Progenitor cell of endocrine pancreas (in vitro differentiated cells): ENCODE results near the gene SMIM35. TPM values are rescaled to one million over a fixed set of nuclear protein-coding genes. Genes with fewer than 3 reads are reported as not detected.

Source experiments
- DNase-seq: peaks from one replicate; pipeline ENCODE4 v3.0.0; 2021; ENCODE audit warnings: low spot score; ENCODE audit not compliant: unreplicated experiment
- H3K27ac Mint-ChIP-seq: 2 replicates; pipeline ENCODE4 v1.8.0; 2021; ENCODE audit warnings: mild to moderate bottlenecking, moderate library complexity, mixed read lengths
- H3K27me3 Mint-ChIP-seq: 2 replicates; pipeline ENCODE4 v1.8.0; 2021; ENCODE audit warnings: mixed read lengths
- H3K36me3 Mint-ChIP-seq: 2 replicates; pipeline ENCODE4 v1.8.0; 2022; ENCODE audit warnings: mixed read lengths; ENCODE audit not compliant: insufficient read depth
- H3K4me1 Mint-ChIP-seq: 2 replicates; pipeline ENCODE4 v1.8.0; 2021; ENCODE audit warnings: low read depth, mixed read lengths
- H3K4me3 Mint-ChIP-seq: 2 replicates; pipeline ENCODE4 v1.8.0; 2021; ENCODE audit warnings: low read depth, mild to moderate bottlenecking, moderate library complexity, mixed read lengths
- H3K9me3 Mint-ChIP-seq: 2 replicates; pipeline ENCODE4 v1.8.0; 2021; ENCODE audit warnings: low read depth, mixed read lengths
- long read RNA-seq: library from polyadenylated mRNA; unstranded; transcript quantifications from one replicate; pipeline ENCODE4 v2.0.0, GENCODE V29; 2020
- total RNA-seq: library from RNA; stranded (reverse); gene quantifications from 2 replicates; pipeline ENCODE4 v1.2.1, GENCODE V29; 2021
- TF ChIP-seq, protein P1 (sequence below): fragments of 200-600 bp; sonication (generic); IDR thresholded peaks from one replicate; pipeline ENCODE4 v1.5.0; 2021; ENCODE audit warnings: antibody characterized with exemption, mild to moderate bottlenecking; ENCODE audit not compliant: unreplicated experiment

SMIM35 gene
- not detected in 2 replicates for total RNA-seq
- long read RNA-seq, result 0 reads

DNA sequence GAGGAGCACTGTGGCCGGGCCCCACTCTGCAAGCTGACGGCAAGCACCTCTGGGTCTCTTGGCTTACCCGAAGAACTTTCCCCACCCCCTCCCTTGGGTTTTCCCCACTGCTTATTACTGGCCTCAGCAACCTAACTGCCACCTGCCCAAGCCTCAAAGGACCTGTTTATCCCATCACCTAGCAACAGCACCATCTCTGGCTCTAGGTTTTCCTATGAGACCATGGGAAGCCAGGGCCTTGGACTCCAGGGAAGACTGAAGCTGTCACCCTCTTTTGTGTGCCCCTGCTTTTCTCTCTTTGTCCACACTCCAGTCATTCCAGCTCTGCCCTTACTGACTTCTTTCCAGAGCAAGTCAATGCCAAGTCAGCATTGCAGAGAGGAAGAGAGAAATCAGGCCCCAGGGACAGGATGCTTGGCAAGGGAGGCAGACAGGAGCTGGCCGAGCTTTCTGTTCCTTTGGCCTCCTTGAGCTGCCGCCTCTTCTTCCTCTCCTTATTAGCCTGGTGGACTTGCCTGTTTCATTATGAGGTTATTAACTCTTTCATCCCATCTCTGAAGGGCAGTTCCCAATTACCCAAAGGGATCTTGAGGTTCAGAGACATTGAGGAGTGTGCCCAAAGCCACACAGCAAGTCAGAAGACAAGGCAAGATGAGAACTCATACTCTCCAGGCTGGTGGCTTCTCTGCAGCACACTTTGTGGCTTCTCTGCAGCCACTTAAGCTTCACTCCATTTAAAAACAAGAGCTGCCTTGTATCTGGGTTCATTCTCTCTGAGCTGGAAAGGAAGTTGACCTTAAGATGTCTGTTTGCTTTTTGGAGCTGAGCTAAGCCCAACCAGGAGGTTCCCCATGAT, at the start of gene SMIM35:
SMIM35 (minus strand) TSS at position 51 of the 856 bp plus-strand sequence. CDS start 206 bp downstream, outside the sequence.
- H3K36me3 Mint-ChIP-seq, result no peaks in the 10 kb centered on the region
- H3K27me3 Mint-ChIP-seq, result peaks cover 2% of the 10 kb centered on the region
- H3K4me3 Mint-ChIP-seq, result no peak within 1 kb of the TSS
- H3K4me1 Mint-ChIP-seq, result peaks cover 27% of the 10 kb centered on the region
- no peak for DNase-seq
- no peaks in the 10 kb centered on the region for H3K9me3 Mint-ChIP-seq
- H3K27ac Mint-ChIP-seq, result no peak within 1 kb of the TSS
- TF ChIP-seq, protein P1, sequence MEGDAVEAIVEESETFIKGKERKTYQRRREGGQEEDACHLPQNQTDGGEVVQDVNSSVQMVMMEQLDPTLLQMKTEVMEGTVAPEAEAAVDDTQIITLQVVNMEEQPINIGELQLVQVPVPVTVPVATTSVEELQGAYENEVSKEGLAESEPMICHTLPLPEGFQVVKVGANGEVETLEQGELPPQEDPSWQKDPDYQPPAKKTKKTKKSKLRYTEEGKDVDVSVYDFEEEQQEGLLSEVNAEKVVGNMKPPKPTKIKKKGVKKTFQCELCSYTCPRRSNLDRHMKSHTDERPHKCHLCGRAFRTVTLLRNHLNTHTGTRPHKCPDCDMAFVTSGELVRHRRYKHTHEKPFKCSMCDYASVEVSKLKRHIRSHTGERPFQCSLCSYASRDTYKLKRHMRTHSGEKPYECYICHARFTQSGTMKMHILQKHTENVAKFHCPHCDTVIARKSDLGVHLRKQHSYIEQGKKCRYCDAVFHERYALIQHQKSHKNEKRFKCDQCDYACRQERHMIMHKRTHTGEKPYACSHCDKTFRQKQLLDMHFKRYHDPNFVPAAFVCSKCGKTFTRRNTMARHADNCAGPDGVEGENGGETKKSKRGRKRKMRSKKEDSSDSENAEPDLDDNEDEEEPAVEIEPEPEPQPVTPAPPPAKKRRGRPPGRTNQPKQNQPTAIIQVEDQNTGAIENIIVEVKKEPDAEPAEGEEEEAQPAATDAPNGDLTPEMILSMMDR, result no peak

DNA sequence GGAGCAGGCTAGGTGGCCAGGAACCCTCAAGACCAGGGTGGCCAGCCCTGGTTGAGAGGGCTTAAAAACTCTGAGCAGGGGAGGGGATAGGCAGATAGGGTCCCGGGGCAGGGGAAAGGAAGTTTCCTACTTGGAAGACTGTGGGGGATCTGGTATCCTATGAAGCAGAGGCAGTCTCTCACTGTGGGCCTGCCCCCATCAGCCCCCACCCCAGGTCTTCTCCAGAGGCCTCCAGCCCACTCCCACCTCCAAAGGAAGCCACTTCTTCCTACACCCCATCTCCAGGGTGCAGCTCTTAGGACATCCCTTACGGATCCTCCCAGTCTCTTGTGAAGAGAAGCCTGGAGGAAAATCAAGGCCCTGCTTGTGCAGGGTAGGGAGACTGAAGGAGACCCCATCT, 49.6 kb upstream of the SMIM35 start:
- H3K4me1 Mint-ChIP-seq, result no peaks in the 10 kb centered on the region
- no peaks in the 10 kb centered on the region for H3K9me3 Mint-ChIP-seq
- H3K36me3 Mint-ChIP-seq, result no peaks in the 10 kb centered on the region
- no peak overlapping the region for H3K4me3 Mint-ChIP-seq
- DNase-seq, result no peak
- peaks cover 54% of the 10 kb centered on the region for H3K27me3 Mint-ChIP-seq
- TF ChIP-seq, protein P1, result no peak
- H3K27ac Mint-ChIP-seq, result no peak overlapping the region

DNA sequence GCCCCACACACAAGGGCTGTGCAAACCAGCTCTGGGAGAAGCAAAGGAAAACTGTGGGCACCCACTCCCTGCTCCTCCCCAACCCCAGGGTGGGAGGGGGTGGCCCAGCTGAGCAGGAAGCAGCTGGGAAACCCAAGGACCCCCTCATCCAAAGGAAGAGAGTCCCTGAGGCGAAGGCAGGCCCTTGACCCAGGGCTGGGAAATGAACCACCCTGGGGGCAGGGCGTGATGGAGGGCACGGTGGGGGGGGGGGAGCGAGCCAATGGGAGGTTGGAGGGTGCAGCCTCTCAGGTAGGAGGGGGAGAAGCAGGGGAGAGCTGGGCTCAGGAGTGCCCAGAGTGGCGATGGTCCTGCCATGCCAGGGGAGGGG, 49.0 kb upstream of the SMIM35 start:
- Mint-ChIP-seq H3K9me3 (no peaks in the 10 kb centered on the region), H3K4me3 (no peak overlapping the region), H3K27me3 (peaks cover 57% of the 10 kb centered on the region), H3K4me1 (no peaks in the 10 kb centered on the region), H3K27ac (no peak overlapping the region), H3K36me3 (no peaks in the 10 kb centered on the region)
- no peak for DNase-seq
- TF ChIP-seq, protein P1, result no peak

DNA sequence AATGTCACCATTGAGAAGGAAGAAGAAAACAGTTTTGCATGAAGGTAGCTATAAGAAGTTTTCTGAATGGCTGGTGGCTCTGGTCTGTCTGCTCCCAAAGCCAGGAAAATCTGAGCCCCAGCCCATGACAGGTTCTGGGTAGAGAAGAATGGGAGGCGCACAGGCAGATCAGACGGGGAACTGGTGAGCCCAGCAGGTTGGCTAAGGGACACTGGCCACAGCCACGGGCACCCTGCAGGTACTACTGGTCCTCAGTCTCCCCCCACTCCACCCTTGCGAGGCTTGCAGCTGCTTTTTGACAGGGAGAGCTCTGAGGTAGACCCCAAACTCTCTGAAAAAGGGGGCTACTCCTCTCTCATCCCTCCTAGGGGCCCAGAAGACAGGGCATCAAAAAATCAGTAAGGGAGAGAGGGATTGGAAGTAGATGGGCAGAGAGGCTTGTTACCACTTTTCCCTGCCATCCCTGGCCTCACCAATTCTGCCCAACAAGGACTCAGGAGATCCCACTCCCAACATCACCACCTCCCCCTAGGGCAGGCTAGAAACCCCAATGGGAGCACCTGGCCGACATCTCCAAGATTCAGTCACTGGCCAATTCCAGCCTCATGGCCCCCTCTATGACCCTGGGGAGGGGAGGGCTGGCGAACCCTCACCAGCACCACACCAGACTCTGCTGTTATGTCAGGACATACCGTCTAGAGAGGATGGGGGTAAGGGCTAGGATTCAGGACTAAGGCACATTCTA, 48.5 kb upstream of the SMIM35 start:
- H3K9me3 Mint-ChIP-seq, result no peaks in the 10 kb centered on the region
- no peaks in the 10 kb centered on the region for H3K4me1 Mint-ChIP-seq
- H3K27me3 Mint-ChIP-seq, result peaks cover 54% of the 10 kb centered on the region
- H3K36me3 Mint-ChIP-seq, result no peaks in the 10 kb centered on the region
- TF ChIP-seq, protein P1, result no peak
- H3K4me3 Mint-ChIP-seq, result no peak overlapping the region
- H3K27ac Mint-ChIP-seq, result no peak overlapping the region
- no peak for DNase-seq

DNA sequence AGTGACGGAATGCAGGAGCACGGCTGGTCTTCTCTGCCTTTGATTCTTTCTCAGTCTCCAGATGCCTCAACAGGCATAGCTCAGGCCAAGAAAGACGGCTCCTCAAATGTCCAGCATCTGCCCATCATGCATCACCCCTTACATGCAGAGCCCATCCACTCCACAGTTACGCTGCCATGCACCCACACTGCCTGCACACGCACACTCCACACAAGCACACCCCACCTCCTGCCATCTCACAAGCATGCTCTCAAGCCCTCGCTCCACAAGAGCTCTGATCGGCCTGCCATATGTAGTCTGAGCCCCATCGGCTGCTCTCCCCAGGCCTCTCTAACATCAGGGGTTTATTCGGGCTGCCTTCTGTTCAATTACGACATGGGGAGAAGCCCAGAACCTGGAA, 47.1 kb upstream of the SMIM35 start:
- peaks cover 51% of the 10 kb centered on the region for H3K27me3 Mint-ChIP-seq
- no peak overlapping the region for H3K27ac Mint-ChIP-seq
- H3K4me3 Mint-ChIP-seq, result no peak overlapping the region
- no peaks in the 10 kb centered on the region for H3K36me3 Mint-ChIP-seq
- H3K4me1 Mint-ChIP-seq, result no peaks in the 10 kb centered on the region
- no peaks in the 10 kb centered on the region for H3K9me3 Mint-ChIP-seq
- DNase-seq, result no peak
- TF ChIP-seq, protein P1, result no peak
